GM12874 (cell line): Measurements from ENCODE around the gene GEN1.

Experiments used
- TF ChIP-seq, protein P1 (sequence below): IDR thresholded peaks from 2 replicates; pipeline ENCODE4 v1.5.1; 2011; ENCODE audit warnings: low read depth, mild to moderate bottlenecking, control low read depth, low read length, moderate library complexity; ENCODE audit not compliant: insufficient read depth

The GEN1 gene

DNA sequence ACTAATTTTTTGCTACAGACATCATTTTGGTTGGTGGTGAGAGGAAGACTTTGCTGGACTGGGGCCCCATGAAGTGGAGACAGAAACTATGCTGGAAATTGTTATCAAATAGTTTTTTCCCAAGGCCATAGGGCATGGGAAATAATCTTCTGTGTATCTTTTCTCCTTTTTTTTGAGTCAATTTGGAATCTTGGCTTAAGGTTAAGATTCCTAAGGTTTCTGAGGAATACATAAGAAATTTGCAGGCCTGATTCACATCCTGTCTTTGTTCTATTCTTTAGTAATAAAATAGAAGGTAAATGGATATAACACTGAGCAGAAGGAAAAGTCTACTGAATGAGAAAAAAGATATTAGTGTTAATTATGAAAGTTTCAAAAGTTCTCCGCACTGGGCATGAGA lies 16.9 kb upstream of the GEN1 start:
- TF ChIP-seq, protein P1, sequence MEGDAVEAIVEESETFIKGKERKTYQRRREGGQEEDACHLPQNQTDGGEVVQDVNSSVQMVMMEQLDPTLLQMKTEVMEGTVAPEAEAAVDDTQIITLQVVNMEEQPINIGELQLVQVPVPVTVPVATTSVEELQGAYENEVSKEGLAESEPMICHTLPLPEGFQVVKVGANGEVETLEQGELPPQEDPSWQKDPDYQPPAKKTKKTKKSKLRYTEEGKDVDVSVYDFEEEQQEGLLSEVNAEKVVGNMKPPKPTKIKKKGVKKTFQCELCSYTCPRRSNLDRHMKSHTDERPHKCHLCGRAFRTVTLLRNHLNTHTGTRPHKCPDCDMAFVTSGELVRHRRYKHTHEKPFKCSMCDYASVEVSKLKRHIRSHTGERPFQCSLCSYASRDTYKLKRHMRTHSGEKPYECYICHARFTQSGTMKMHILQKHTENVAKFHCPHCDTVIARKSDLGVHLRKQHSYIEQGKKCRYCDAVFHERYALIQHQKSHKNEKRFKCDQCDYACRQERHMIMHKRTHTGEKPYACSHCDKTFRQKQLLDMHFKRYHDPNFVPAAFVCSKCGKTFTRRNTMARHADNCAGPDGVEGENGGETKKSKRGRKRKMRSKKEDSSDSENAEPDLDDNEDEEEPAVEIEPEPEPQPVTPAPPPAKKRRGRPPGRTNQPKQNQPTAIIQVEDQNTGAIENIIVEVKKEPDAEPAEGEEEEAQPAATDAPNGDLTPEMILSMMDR = no peak

DNA sequence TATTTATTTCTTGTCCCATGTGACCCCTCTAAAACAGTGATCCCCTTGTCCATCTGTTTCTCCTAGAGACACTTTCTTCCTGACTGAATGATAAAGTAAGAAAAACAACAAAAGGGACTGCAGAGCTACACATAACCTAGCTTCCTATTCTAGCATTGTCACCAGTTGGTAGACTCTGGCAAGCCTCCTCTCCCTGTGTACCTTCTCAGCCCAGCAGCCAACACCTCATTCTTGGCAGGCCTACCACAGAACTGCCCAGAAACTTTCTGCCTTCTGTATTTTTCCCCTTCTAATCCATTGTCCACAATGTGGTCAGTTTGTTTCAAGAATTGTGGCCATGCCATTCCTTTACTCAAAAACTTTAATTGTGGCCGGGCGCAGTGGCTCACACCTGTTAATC lies 13.7 kb upstream of the GEN1 start:
- TF ChIP-seq, protein P1 = no peak

DNA sequence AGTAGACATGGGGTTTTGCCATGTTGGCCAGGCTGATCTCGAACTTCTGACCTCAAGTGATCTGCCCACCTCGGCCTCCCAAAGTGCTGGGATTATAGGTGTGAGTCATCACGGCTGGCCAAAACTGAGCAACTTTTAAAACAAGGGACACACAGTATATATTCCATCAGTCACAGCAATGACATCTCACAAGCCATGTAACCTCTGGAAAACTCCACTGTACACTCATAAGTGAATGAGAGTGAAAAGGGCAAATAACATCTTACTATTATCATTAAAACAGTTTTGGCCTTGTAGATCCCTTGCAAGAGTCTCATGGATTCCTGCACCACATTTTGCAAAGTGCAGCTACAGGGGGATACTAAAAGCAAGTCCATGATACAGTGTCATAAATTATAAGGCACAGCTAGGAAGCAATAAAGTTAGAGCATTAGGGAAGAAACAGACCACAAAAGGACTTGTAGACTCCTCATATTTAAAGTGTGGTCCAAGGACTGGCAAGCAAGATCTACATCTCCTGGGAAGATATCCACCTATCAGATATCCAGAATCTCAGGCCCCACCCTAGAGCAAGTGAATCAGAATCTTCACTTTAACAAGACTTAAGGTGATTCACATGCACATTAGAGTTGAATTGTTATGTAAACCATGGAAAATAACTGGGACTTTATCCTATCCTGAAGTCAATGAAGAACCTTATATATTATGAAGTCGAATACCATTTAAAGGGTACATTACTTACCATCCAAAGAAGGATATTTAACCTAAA lies 6.1 kb upstream of the GEN1 start:
- TF ChIP-seq, protein P1 = no peak

DNA sequence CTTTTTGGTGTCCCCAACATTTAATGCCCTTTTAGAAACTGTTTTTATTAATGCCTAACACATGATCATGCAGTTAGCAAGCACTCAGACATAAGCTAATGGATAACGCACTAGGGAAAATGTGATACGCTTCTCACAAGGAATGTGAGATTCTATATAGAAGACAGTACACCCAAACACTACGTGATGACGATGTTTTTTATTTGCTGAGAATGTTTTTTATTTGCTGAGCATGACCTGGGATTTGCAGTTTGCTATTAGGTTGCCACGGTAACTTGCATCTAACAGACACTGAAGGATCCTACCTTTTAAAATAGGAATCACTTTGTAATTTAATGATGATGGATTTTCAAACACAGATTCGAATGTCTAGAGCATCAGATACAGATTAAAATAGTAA lies 5.2 kb upstream of the GEN1 start:
- TF ChIP-seq, protein P1 = no peak

DNA sequence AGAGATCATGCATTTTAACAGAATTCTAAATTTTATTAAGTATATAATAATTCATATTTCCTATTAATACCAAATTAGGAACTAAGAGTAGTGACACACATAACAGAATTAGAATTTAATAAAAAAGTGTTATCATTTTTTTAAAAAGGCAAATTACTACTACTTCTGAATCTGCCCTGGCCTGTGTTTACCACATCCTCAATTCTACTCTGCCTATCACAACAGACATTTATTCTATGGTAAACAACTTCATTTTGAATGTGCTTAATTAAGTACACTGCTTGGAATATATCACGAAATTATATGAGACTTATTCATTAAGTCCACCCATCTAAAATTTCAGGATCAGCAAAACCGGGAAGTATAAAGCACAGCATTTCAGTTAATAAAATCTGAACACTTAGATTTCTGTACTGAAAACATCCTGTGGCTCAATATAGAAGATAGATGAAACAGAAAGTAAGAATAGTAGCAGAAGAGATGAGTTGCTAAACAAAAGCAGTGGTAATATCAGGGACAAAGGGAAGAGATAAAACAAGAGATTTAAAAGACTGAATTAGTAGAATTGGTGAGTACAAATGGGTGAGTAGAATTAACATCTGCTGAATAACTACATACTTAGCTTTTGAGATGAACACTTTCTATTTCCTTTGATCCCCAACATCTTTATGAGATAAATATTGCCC lies 4.0 kb upstream of the GEN1 start:
- TF ChIP-seq, protein P1 = no peak

DNA sequence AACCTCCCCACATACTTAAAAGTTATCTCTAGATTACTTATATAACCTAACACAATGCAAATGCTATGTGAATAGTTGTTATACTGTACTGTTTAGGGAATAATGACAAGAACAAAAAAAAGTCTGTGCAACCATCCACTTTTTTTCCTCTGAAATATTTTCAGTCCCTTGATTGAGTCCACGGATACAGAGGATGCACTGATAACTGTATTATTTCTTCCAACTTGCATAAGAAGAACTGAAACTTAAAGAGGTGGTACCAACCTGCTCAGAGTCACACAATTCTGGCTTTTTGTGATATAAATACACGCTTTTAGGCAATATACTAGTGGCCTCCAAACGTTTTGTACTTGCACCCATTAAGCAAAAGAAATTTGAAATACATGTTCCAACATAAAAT lies 1.7 kb upstream of the GEN1 start:
- TF ChIP-seq, protein P1 = no peak

DNA sequence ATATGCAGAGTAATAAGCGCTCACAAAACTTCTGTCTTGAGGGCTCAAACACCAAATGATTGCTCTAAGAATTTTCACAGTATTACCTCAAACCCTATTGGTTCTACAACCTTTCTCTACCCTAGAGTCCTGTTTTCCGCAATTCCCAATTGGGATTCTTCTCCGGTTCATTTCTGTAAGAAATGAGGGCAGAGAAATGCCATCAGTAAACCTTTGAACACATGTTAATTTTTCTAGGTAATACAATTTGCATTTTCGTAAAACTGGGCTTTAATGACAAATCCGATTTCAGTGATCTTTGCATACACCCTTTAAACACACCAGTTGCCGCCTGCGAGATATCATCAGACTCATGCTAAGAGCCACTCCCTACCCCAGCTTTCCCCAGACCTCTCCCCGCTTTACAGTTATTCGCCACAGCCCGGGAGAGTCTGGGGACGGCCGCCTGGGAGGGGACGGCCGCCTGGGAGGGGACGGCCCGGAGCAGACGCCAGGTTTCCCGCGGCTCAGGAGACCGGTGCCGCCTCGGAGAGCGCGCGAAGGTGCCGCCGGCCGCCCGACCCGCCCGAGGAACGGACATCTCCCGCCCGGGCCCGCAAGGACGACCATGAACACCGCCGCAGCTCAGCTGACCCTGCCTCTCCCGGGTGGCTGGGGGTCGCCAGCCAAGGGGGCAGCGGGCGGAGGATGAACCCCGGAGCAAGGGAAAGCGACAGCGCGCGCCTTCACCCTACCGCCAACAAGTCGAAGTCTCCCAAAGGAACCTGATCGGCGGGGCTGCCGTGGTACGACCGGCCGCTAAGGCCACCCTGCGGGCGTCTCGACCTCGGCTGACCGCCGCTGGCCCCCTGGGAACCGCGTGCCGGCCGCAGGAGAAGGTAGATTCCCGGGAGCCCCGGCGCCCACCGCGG lies 791 bp upstream of the GEN1 start:
- TF ChIP-seq, protein P1 = no peak
